Keratinocyte (primary cell): ENCODE measurements around the gene PRKN. TPM values are rescaled to one million over a fixed set of nuclear protein-coding genes. Genes with fewer than 3 reads are reported as not detected.

Experiments used
- DNase-seq: peaks from one replicate; pipeline ENCODE4 v3.0.0-alpha.2; 2011; ENCODE audit warnings: low read depth, missing footprints, low spot score
- FAIRE-seq: peaks from 2 replicates; lab custom pipeline; 2011; peaks lifted over from hg19 to GRCh38; lab: Jason Lieb, UNC
- H2AFZ ChIP-seq: 2 replicates; pipeline ENCODE4 v1.6.0; 2012; ENCODE audit warnings: low read length, control low read depth, inconsistent platforms; ENCODE audit not compliant: control insufficient read depth
- H3K27ac ChIP-seq: 2 replicates; pipeline ENCODE4 v1.5.1; 2011; ENCODE audit warnings: low read length; ENCODE audit not compliant: control insufficient read depth, insufficient read depth
- H3K27me3 ChIP-seq: 3 replicates; pipeline ENCODE4 v1.6.0; 2011; ENCODE audit warnings: low read length; ENCODE audit not compliant: control insufficient read depth, insufficient read depth; ENCODE audit errors: extremely low read depth
- H3K36me3 ChIP-seq, 2 experiments: 2 replicates in 1 of 2; 3 replicates in 1 of 2; pipeline ENCODE4 v1.5.1; 2011; ENCODE audit warnings: low read length in 2 of 2, mild to moderate bottlenecking in 1 of 2; ENCODE audit not compliant: control insufficient read depth in 2 of 2, insufficient read depth in 2 of 2; ENCODE audit errors: extremely low read depth in 1 of 2
- H3K4me1 ChIP-seq: 3 replicates; pipeline ENCODE4 v1.5.1; 2011; ENCODE audit warnings: low read length; ENCODE audit not compliant: control insufficient read depth, insufficient read depth; ENCODE audit errors: extremely low read depth
- H3K4me2 ChIP-seq: 3 replicates; pipeline ENCODE4 v1.6.0; 2011; ENCODE audit warnings: low read depth, low read length; ENCODE audit not compliant: control insufficient read depth, insufficient read depth; ENCODE audit errors: extremely low read depth
- H3K4me3 ChIP-seq, 3 experiments: fragments of 200-600 bp in 1 of 3; sonication (generic) in 1 of 3; 2 replicates in 2 of 3; 3 replicates in 1 of 3; pipeline ENCODE4 v1.5.1; 2011 to 2016; ENCODE audit warnings: low read length in 3 of 3, mild to moderate bottlenecking in 3 of 3, control low read depth in 2 of 3, inconsistent platforms in 1 of 3, low read depth in 1 of 3, mixed read lengths in 1 of 3, mixed run types in 1 of 3, moderate library complexity in 1 of 3; ENCODE audit not compliant: control insufficient read depth in 2 of 3, insufficient read depth in 2 of 3; ENCODE audit errors: extremely low read depth in 1 of 3
- H3K79me2 ChIP-seq: 2 replicates; pipeline ENCODE4 v1.6.0; 2012; ENCODE audit warnings: low read length; ENCODE audit not compliant: control insufficient read depth, insufficient read depth
- H3K9ac ChIP-seq: 3 replicates; pipeline ENCODE4 v1.6.0; 2011; ENCODE audit warnings: low read length; ENCODE audit not compliant: control insufficient read depth, insufficient read depth; ENCODE audit errors: extremely low read depth
- H3K9me1 ChIP-seq: 3 replicates; pipeline ENCODE4 v1.6.0; 2011; ENCODE audit warnings: low read length; ENCODE audit not compliant: control insufficient read depth, insufficient read depth; ENCODE audit errors: extremely low read depth
- H3K9me3 ChIP-seq: 2 replicates; pipeline ENCODE4 v1.5.1; 2012; ENCODE audit warnings: low read depth, low read length; ENCODE audit not compliant: control insufficient read depth
- H4K20me1 ChIP-seq: 3 replicates; pipeline ENCODE4 v1.6.0; 2011; ENCODE audit warnings: low read length; ENCODE audit not compliant: control insufficient read depth, insufficient read depth; ENCODE audit errors: extremely low read depth
- EZH2 ChIP-seq: IDR thresholded peaks from one replicate; pipeline ENCODE4 v1.6.1; 2012; ENCODE audit warnings: inconsistent platforms, mild to moderate bottlenecking, low read length, moderate library complexity
- dilution Hi-C: fragments of 300-500 bp; cut with MboI; formaldehyde crosslinking; loops from one replicate; pipeline ENCODE4 v1.7.0; 2020; ENCODE audit warnings: low sequenced_read_pairs; ENCODE audit not compliant: extremely low pct_ligation_motif_present
- polyA plus RNA-seq, 5 experiments: library from polyadenylated mRNA; depleted of rRNA in 3 of 5; stranded (reverse) in 3 of 5; stranded (forward) in 1 of 5; unstranded in 1 of 5; fragments of >200 nt; gene quantifications; 1 replicate in 1 of 5; 2 replicates in 3 of 5; 3 replicates in 1 of 5; pipeline versions ENCODE4 v1.2.1 to v1.2.3, GENCODE V29; 2011 to 2012; ENCODE audit warnings: missing spikeins in 2 of 5, low read depth in 1 of 5, low replicate concordance in 1 of 5
- TF ChIP-seq, protein P1 (sequence below), 3 experiments: IDR thresholded peaks in 1 of 3; conservative IDR thresholded peaks in 1 of 3; optimal IDR thresholded peaks in 1 of 3; 2 replicates in 2 of 3; 3 replicates in 1 of 3; pipeline versions ENCODE3 to v1.5.1; 2011; ENCODE audit warnings: low read length in 3 of 3, mild to moderate bottlenecking in 3 of 3, moderate library complexity in 2 of 3, control low read depth in 1 of 3, inconsistent platforms in 1 of 3; ENCODE audit not compliant: insufficient read depth in 2 of 3; ENCODE audit errors: extremely low read depth in 1 of 3

Gene PRKN
- polyA plus RNA-seq, 1 donor (not counting 4 experiments of a cell fraction or from before 2014, with no cell fraction given): 0.67 TPM

DNA sequence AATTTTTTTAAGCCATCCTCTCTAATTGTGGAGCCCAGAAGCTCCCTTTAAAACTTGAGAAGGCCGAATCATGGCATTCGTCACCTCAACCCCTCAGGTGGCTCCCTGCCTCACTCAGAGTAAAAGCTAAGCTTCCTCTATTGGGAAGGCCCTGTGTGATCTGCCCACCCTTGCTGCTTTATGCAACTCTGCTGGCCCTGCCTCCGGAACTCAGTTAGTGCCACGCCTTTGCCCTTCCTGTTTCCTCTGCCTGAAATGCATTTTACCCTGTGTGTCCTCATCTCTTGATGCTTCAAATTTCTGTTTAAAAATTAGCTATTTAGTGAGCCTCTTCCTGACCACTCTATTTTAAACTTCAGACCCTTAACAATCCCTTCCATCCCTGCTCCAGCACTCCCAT is 5.9 kb upstream of the PRKN start:
- dilution Hi-C loops: no loop called here
- no peaks in the 10 kb centered on the region for H3K9me1 ChIP-seq
- no peaks in the 10 kb centered on the region for H3K36me3 ChIP-seq
- FAIRE-seq (no peak), DNase-seq (no peak)
- H3K79me2 ChIP-seq: no peaks in the 10 kb centered on the region
- H4K20me1 ChIP-seq: no peaks in the 10 kb centered on the region
- TF ChIP-seq, protein P1, sequence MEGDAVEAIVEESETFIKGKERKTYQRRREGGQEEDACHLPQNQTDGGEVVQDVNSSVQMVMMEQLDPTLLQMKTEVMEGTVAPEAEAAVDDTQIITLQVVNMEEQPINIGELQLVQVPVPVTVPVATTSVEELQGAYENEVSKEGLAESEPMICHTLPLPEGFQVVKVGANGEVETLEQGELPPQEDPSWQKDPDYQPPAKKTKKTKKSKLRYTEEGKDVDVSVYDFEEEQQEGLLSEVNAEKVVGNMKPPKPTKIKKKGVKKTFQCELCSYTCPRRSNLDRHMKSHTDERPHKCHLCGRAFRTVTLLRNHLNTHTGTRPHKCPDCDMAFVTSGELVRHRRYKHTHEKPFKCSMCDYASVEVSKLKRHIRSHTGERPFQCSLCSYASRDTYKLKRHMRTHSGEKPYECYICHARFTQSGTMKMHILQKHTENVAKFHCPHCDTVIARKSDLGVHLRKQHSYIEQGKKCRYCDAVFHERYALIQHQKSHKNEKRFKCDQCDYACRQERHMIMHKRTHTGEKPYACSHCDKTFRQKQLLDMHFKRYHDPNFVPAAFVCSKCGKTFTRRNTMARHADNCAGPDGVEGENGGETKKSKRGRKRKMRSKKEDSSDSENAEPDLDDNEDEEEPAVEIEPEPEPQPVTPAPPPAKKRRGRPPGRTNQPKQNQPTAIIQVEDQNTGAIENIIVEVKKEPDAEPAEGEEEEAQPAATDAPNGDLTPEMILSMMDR (optimal IDR thresholded peaks at IDR 0.05 in 1 of 3, IDR thresholded peaks at IDR 0.05 in 1 of 3, conservative IDR thresholded peaks at IDR 0.05 in 1 of 3; ENCODE audit: extremely low read depth in 1 of 3, insufficient read depth in 2 of 3, low read length in 3 of 3): no peak
- no peak for TF ChIP-seq EZH2
- no peak overlapping the region for H3K27ac ChIP-seq
- no peaks in the 10 kb centered on the region for H3K4me1 ChIP-seq
- no peak overlapping the region for H3K9ac ChIP-seq
- no peaks in the 10 kb centered on the region for H3K27me3 ChIP-seq
- no peak overlapping the region for H3K4me2 ChIP-seq
- no peaks in the 10 kb centered on the region for H3K9me3 ChIP-seq
- no peak overlapping the region for H3K4me3 ChIP-seq
- no peak overlapping the region for H2AFZ ChIP-seq

DNA sequence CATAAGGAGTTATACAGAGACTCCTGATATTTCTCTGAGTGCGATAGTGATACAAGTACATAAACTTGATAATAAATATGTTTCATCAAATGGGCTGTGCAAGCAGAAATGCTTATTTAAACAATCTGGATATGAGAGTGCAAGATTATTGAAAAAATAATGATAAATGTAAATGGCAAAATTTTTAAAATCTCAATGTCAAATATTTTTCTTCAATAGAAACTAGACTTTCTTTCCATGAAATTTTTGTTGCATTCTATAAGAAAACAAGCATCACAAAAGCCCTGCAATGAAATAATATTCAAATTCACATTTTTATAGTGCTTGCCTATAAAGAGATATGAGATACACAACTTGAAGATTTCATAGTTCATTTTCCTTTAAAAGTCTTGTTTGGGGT is 2.9 kb upstream of the PRKN start:
- Histone ChIP-seq H4K20me1 (no peaks in the 10 kb centered on the region), H3K4me1 (peaks cover 7% of the 10 kb centered on the region), H3K27me3 (no peaks in the 10 kb centered on the region), H3K79me2 (no peaks in the 10 kb centered on the region), H3K27ac (no peak overlapping the region), H3K9me1 (no peaks in the 10 kb centered on the region), H3K4me3 (no peak overlapping the region), H3K36me3 (no peaks in the 10 kb centered on the region), H3K4me2 (no peak overlapping the region), H3K9ac (no peak overlapping the region), H3K9me3 (no peaks in the 10 kb centered on the region), H2AFZ (no peak overlapping the region)
- FAIRE-seq (no peak), DNase-seq (no peak)
- dilution Hi-C loops: no loop called here
- TF ChIP-seq, protein P1 (optimal IDR thresholded peaks at IDR 0.05 in 1 of 3, IDR thresholded peaks at IDR 0.05 in 1 of 3, conservative IDR thresholded peaks at IDR 0.05 in 1 of 3; ENCODE audit: extremely low read depth in 1 of 3, insufficient read depth in 2 of 3, low read length in 3 of 3): no peak
- TF ChIP-seq EZH2: no peak
